HepG2 (cell line): ENCODE measurements around the gene RSPH4A. TPM values are rescaled to one million over a fixed set of nuclear protein-coding genes. Genes with fewer than 3 reads are reported as not detected.

ENCODE experiments used
- ADNP ChIP-seq: sonication (generic); formaldehyde crosslinking; IDR thresholded peaks from 2 replicates; pipeline ENCODE4 v1.4.0; 2020; ENCODE audit warnings: missing genetic modification reagents
- BCLAF1 ChIP-seq: fragments of 450-650 bp; IDR thresholded peaks from 2 replicates; pipeline ENCODE4 v1.6.1; 2017; ENCODE audit warnings: mild to moderate bottlenecking
- CEBPB ChIP-seq: IDR thresholded peaks from 2 replicates; pipeline ENCODE4 v1.6.1; 2011; ENCODE audit warnings: low read depth, low read length, improper control_type of control experiment, borderline replicate concordance
- FOXA3 ChIP-seq: IDR thresholded peaks from 2 replicates; pipeline ENCODE4 v1.6.1; 2016; ENCODE audit warnings: missing genetic modification reagents, missing compliant biosample characterization
- HNF4A ChIP-seq: sonication (generic); formaldehyde crosslinking; IDR thresholded peaks from 2 replicates; pipeline ENCODE4 v1.4.0; 2020; ENCODE audit warnings: missing genetic modification reagents
- MAFG ChIP-seq: sonication (generic); formaldehyde crosslinking; IDR thresholded peaks from 2 replicates; pipeline ENCODE4 v1.5.1; 2020; ENCODE audit warnings: mild to moderate bottlenecking, missing genetic modification reagents
- NFYC ChIP-seq: IDR thresholded peaks from 2 replicates; pipeline ENCODE4 v1.6.1; 2016; ENCODE audit warnings: missing genetic modification reagents, missing compliant biosample characterization
- TBL1XR1 ChIP-seq: fragments of 150-350 bp; IDR thresholded peaks from 2 replicates; pipeline ENCODE4 v1.6.1; 2014; ENCODE audit warnings: borderline replicate concordance, low read length; ENCODE audit not compliant: partially characterized antibody
- ZBTB26 ChIP-seq: IDR thresholded peaks from 2 replicates; pipeline ENCODE4 v1.6.1; 2016; ENCODE audit warnings: missing compliant biosample characterization, missing genetic modification reagents, borderline replicate concordance
- ZNF12 ChIP-seq: sonication (generic); formaldehyde crosslinking; IDR thresholded peaks from 2 replicates; pipeline ENCODE4 v1.5.0; 2020; ENCODE audit warnings: missing genetic modification reagents
- ZNF225 ChIP-seq: sonication (generic); formaldehyde crosslinking; IDR thresholded peaks from 2 replicates; pipeline ENCODE4 v1.4.0; 2020; ENCODE audit warnings: mild to moderate bottlenecking, missing genetic modification reagents
- ZNF329 ChIP-seq: sonication (generic); formaldehyde crosslinking; IDR thresholded peaks from 2 replicates; pipeline ENCODE4 v1.9.0; 2021; ENCODE audit warnings: low read depth, mild to moderate bottlenecking, missing genetic modification reagents
- ZNF503 ChIP-seq: sonication (generic); formaldehyde crosslinking; IDR thresholded peaks from 2 replicates; pipeline ENCODE4 v1.4.0; 2020; ENCODE audit warnings: missing genetic modification reagents
- ZNF550 ChIP-seq: sonication (generic); formaldehyde crosslinking; IDR thresholded peaks from 2 replicates; pipeline ENCODE4 v1.4.0; 2020; ENCODE audit warnings: mild to moderate bottlenecking, missing genetic modification reagents, borderline replicate concordance
- ZNF609 ChIP-seq: sonication (generic); formaldehyde crosslinking; IDR thresholded peaks from 2 replicates; pipeline ENCODE4 v1.4.0; 2020; ENCODE audit warnings: mild to moderate bottlenecking, missing genetic modification reagents, borderline replicate concordance
- ZSCAN5A ChIP-seq: sonication (generic); formaldehyde crosslinking; IDR thresholded peaks from 2 replicates; pipeline ENCODE4 v1.8.0; 2022; ENCODE audit warnings: mild to moderate bottlenecking, missing genetic modification reagents, borderline replicate concordance
- polyA plus RNA-seq, 8 experiments: library from polyadenylated mRNA; depleted of rRNA in 3 of 8; stranded (reverse) in 7 of 8; unstranded in 1 of 8; fragments of >200 nt; fragmentation: Illumina TruSeq in 4 of 8; extraction: Trizol in 4 of 8; gene quantifications; 2 replicates each; pipeline versions ENCODE4 v1.2.1 to v1.2.3, GENCODE V29; 2011 to 2016; ENCODE audit warnings: low read depth in 4 of 8, missing spikeins in 1 of 8, mixed read lengths in 1 of 8; ENCODE audit not compliant: insufficient read depth in 1 of 8
- total RNA-seq, 5 experiments: library from RNA; depleted of rRNA; stranded (reverse); fragments of >200 nt; fragmentation: Illumina TruSeq; extraction: Trizol; gene quantifications; 2 replicates each; pipeline ENCODE4 v1.2.3, GENCODE V29; 2016; ENCODE audit warnings: low read depth in 1 of 5

The RSPH4A gene
- total and polyA plus RNA-seq, 2 of the 13 experiments (the other 11 are each of a cell fraction or from before 2014, with no cell fraction given), result 0.24 to 0.40 TPM

- TF ChIP-seq BCLAF1 (no peak), ZNF503 (CRISPR knock-in tag) (peak; percentile 82), ZNF12 (peak; percentile 85; the same call in 1 of the 2 replicates), MAFG (no peak), ADNP (no peak), HNF4A (CRISPR knock-in tag) (peak; percentile 31), ZNF225 (CRISPR knock-in tag) (peak; percentile 88; the same call in 1 of the 2 replicates), ZNF609 (CRISPR knock-in tag) (peak; percentile 75), ZNF329 (CRISPR knock-in tag) (no peak), TBL1XR1 (peak; percentile 84), NFYC (peak; percentile 100), CEBPB (peak; percentile 88), ZBTB26 (peak; percentile 49), ZSCAN5A (CRISPR knock-in tag) (peak; percentile 93), FOXA3 (CRISPR knock-in tag) (peak; percentile 78), ZNF550 (CRISPR knock-in tag) (peak; percentile 40; the same call in 1 of the 2 replicates)
These were observed 45.2 kb upstream of the RSPH4A start, which contains the start of gene RWDD1 (continued) for GRCh38 chr6:116570856-116571682.
